RWPE2 (cell line): ENCODE results near the gene FLNC.

ENCODE experiments used
- ATAC-seq: fragments of 200-7000 bp; cut with Tn5 transposase; 3 replicates; pipeline ENCODE4 v1.9.1; 2021; ENCODE audit warnings: low read depth
- DNase-seq: peaks from one replicate; pipeline ENCODE4 v3.0.0-alpha.2; 2020; ENCODE audit warnings: low spot score
- H3K27ac ChIP-seq: fragments of 450-650 bp; 2 replicates; pipeline ENCODE4 v1.5.1; 2017; ENCODE audit warnings: mild to moderate bottlenecking; ENCODE audit not compliant: poor library complexity, severe bottlenecking
- H3K27me3 ChIP-seq: fragments of 250-450 bp; sonication (Bioruptor Pico); 2 replicates; pipeline ENCODE4 v1.5.1; 2021; ENCODE audit warnings: mild to moderate bottlenecking, moderate library complexity; ENCODE audit not compliant: insufficient read depth, poor library complexity, severe bottlenecking
- H3K36me3 ChIP-seq: fragments of 250-450 bp; sonication (Bioruptor Pico); 2 replicates; pipeline ENCODE4 v1.5.1; 2020; ENCODE audit warnings: low read depth, mild to moderate bottlenecking, moderate library complexity
- H3K4me1 ChIP-seq: fragments of 250-450 bp; sonication (Bioruptor Pico); 2 replicates; pipeline ENCODE4 v1.5.1; 2021; ENCODE audit warnings: mild to moderate bottlenecking, moderate library complexity; ENCODE audit not compliant: insufficient read depth, poor library complexity, severe bottlenecking
- H3K4me3 ChIP-seq: fragments of 250-450 bp; sonication (Bioruptor Pico); 2 replicates; pipeline ENCODE4 v1.5.1; 2021; ENCODE audit warnings: mild to moderate bottlenecking, moderate library complexity; ENCODE audit not compliant: severe bottlenecking
- H3K9me3 ChIP-seq: fragments of 250-450 bp; sonication (Bioruptor Pico); 2 replicates; pipeline ENCODE4 v1.5.1; 2021; ENCODE audit warnings: mild to moderate bottlenecking, moderate library complexity; ENCODE audit not compliant: severe bottlenecking
- TF ChIP-seq, protein P1 (sequence below): fragments of 450-650 bp; IDR thresholded peaks from one replicate; pipeline ENCODE4 v1.5.1; 2017; ENCODE audit warnings: mild to moderate bottlenecking, moderate library complexity; ENCODE audit not compliant: poor library complexity, severe bottlenecking

The FLNC gene

DNA sequence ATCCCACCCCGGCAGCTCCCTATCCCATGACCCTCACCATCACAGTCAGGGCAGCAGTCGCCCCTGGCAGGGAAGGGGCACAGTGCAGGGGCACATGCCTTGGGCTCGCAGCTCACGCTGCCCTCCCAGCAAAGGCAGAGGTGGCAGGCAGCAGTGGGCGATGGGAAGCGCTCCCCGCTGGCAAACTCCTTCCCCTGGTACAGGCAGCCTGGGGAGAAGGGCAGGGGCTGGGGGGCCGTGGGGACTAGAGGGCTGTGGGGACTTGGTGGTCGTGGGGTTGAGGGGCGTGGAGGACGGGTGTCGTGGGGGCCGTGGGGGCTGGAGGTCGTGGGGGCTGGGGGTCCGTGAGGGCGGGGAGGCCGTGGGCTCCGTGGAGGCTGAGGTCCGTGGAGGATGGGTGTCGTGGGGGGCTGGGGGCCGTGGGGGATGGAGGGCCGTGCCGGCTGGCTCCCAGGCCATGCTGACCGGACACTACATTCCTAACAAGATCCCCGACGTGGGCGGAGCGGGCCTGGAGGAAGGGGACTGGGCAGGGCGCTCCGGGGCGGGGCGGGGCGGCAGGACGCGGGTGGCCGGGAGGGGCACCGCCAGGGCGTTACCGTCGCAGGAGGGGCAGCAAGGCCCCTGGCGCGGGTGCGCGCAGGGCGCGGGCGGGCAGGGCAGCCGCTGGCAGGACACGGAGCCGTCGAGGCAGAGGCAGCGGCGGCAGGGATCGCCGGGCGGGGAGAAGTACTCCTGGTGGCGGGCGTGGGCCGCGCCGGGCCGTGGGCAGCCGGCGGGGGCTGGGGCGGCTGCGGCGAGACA, 60.3 kb downstream of the FLNC start:
- DNase-seq, result peak; percentile 76
- H3K27ac ChIP-seq, result peak overlapping the region; percentile 59
- H3K9me3 ChIP-seq, result no peaks in the 10 kb centered on the region
- H3K36me3 ChIP-seq, result no peaks in the 10 kb centered on the region
- peak overlapping the region; percentile 61 for H3K4me3 ChIP-seq
- no peak for ATAC-seq
- no peaks in the 10 kb centered on the region for H3K27me3 ChIP-seq
- TF ChIP-seq, protein P1, sequence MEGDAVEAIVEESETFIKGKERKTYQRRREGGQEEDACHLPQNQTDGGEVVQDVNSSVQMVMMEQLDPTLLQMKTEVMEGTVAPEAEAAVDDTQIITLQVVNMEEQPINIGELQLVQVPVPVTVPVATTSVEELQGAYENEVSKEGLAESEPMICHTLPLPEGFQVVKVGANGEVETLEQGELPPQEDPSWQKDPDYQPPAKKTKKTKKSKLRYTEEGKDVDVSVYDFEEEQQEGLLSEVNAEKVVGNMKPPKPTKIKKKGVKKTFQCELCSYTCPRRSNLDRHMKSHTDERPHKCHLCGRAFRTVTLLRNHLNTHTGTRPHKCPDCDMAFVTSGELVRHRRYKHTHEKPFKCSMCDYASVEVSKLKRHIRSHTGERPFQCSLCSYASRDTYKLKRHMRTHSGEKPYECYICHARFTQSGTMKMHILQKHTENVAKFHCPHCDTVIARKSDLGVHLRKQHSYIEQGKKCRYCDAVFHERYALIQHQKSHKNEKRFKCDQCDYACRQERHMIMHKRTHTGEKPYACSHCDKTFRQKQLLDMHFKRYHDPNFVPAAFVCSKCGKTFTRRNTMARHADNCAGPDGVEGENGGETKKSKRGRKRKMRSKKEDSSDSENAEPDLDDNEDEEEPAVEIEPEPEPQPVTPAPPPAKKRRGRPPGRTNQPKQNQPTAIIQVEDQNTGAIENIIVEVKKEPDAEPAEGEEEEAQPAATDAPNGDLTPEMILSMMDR, result no peak
- peaks cover 32% of the 10 kb centered on the region for H3K4me1 ChIP-seq

DNA sequence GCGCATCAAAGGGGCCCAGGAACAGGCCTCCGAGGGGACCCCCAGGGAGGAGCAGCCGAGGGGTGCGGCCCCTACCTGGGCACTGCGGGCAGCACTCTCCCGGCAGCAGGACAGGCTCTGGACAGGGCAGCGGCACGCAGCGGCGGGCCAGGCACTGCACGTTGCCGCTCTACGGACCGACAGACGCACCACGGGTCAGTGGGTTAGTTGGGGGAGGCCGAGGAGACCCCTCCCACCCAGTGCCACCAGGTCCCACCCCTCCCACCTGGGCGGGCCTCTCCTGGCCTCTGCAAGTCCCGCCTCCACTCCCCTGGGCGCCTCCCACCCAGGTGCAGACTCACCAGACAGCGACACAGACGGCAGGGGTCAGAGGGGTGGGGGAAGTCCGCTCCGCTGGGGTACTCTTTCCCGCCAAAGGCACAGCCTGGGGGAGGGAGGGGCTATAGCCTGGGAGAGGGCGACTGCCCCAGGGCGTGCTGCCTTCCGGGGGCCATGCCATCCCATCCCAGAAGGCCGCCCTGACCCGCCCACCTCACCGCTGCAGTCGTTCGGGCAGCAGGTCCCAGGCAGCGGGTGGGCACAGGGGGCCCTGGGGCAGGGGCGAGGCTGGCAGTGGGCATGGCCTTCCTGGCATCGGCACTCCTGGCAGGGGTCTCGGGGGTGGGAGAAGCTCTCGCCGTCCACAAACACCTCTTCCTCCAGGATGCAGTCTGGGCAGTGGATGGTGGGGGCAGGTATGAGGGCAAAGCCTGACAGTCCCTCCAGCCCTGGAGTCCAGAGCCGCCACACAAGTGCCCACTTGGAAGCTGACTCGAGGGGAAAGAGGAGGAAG, 61.1 kb downstream of the FLNC start:
- H3K4me3 ChIP-seq, result peak overlapping the region; percentile 61
- peak; percentile 82 for DNase-seq
- ATAC-seq, result peak; percentile 26
- H3K36me3 ChIP-seq, result no peaks in the 10 kb centered on the region
- H3K9me3 ChIP-seq, result no peaks in the 10 kb centered on the region
- peaks cover 32% of the 10 kb centered on the region for H3K4me1 ChIP-seq
- H3K27me3 ChIP-seq, result no peaks in the 10 kb centered on the region
- TF ChIP-seq, protein P1, result no peak
- H3K27ac ChIP-seq, result peak overlapping the region; percentile 59

DNA sequence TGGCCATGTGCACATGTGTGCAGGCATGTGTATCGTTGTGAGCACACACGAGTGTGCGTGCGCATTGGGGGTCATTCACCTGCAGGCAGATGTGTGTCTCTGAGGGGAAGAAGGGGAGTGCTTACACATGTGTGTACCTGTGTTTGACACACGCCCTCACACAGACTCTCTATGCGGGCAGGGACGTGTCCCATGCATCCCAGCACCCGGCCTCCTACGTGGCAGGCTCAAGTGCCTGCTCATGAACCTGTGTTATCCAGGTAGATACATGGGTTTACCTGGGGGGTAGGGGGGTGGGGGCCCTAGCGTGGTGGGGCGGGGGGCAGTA, 61.7 kb downstream of the FLNC start:
- peak overlapping the region; percentile 59 for H3K27ac ChIP-seq
- H3K36me3 ChIP-seq, result no peaks in the 10 kb centered on the region
- H3K27me3 ChIP-seq, result no peaks in the 10 kb centered on the region
- peaks cover 32% of the 10 kb centered on the region for H3K4me1 ChIP-seq
- ATAC-seq (no peak), DNase-seq (no peak)
- no peaks in the 10 kb centered on the region for H3K9me3 ChIP-seq
- TF ChIP-seq, protein P1, result no peak
- no peak overlapping the region for H3K4me3 ChIP-seq

DNA sequence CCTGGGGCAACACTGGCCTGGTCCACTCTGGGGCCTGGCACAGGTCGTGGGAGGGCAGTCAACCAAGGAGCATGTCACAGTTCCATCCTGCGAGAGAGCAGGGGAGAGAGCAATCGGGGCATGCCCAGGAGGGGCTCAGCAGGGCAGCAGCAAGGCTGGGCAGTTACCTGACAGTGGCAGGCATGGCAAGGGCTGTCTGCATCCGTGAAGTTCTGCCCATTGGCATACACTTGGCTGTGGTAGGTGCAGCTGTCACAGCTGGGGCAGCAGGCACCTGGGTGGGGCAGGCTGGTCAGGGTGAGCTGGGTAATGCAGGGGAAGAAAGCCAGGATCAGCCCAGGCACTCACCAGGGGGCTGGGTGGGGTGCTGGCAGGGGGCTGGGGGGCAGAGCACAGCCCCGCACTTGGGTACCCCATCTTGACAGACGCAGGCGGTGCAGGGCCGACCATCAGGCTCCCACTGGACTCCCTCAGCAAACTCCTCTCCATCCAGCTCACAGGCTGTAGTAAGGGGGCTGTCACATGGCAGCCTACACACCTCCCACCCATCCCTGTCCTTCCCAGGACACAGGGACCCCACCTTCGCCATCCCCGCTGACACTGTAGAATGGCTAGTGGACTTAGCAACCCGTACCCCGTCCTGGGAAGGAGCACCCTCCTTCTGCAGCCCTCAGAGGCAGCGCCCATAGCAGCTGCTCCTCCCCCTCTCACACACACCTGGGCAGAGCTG, 62.5 kb downstream of the FLNC start:
- Histone ChIP-seq H3K27me3 (no peaks in the 10 kb centered on the region), H3K27ac (peak overlapping the region; percentile 59), H3K36me3 (no peaks in the 10 kb centered on the region), H3K9me3 (no peaks in the 10 kb centered on the region), H3K4me3 (no peak overlapping the region), H3K4me1 (peaks cover 39% of the 10 kb centered on the region)
- TF ChIP-seq, protein P1, result no peak
- DNase-seq (peak; percentile 56), ATAC-seq (peak; percentile 18)
